ENCODE data around the gene FOLR2.
"Not testable (repeated sequence)": the region's sequence is repeated elsewhere in the genome, so short reads cannot be mapped to it uniquely, and the experiment has no call there.

Gene FOLR2

DNA sequence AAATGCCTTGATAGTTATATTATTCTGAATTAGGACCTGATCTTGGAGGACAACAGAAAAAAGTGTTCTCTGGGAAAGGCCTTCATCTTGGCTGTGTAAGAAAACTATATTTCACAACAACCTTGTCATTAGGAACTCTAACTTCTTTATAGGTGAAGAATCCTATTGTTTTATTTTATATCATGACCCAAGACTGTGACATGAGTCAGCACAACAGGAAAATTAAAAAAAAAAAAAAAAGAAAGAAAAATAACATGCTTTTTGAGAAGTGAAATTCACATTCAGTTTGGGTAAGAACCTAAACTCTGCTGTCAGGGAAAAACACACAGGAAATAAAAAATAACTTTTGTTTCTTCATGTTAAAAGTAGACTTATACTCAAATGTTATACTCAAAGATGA is 11.7 kb upstream of the FOLR2 start:
- FAIRE-seq (no peak), DNase-seq (ENCODE audit: low spot score) (no peak)

GRCh38 chr11:72206794-72207193 is 9.8 kb upstream of the FOLR2 start:
- not testable (repeated sequence) for DNase-seq (ENCODE audit: low spot score); FAIRE-seq

- no peak for DNase-seq (ENCODE audit: low spot score)
- no peak for FAIRE-seq
Observed at GRCh38 chr11:72208281-72208680, 8.3 kb upstream of the FOLR2 start.

DNA sequence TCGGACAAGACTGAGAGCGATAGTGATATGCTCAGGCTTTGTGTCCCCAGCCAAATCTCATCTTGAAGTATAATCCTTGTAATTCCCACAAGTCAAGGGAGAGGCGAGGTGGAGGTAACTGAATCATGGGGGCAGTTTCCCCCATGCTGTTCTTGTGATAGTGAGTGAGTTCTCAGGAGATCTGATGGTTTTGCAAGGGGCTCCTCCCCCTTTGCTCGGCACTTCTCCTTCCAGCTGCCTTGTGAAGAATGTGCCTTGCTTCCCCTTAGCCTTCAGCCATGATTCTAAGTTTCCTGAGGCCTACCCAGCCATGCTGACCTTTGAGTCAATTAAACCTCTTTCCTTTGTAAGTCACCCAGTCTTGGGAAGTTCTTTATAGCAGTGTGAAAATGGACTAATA is 7.5 kb upstream of the FOLR2 start:
- DNase-seq (ENCODE audit: low spot score) (no peak), FAIRE-seq (peak; percentile 27)

DNA sequence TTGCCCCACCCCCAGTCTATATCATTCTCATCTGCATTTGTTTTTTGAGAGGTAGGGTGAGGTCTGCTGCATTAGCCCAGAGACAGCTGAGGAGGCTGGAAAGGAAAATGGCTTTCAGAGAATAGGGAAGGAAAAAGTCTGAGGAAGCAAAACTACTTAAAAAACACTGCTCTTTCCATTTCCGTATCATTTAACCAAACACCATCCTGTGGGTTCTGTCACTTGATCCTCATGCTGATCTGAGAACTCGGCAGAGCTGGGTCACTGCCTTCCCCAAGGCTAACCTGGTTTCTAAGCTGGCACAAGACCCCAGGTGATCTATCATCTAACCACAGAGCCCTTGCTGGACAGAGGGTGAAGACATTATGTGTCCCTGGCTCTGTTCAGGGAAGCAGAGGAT is 1.2 kb downstream of the FOLR2 start:
- DNase-seq (ENCODE audit: low spot score) (no peak), FAIRE-seq (no peak)

- FAIRE-seq (no peak), DNase-seq (ENCODE audit: low spot score) (no peak)
Observed at GRCh38 chr11:72218251-72218745, 1.7 kb downstream of the FOLR2 start.

- DNase-seq (ENCODE audit: low spot score) (no peak), FAIRE-seq (no peak)
Observed at GRCh38 chr11:72220696-72221363, 4.2 kb downstream of the FOLR2 start.

DNA sequence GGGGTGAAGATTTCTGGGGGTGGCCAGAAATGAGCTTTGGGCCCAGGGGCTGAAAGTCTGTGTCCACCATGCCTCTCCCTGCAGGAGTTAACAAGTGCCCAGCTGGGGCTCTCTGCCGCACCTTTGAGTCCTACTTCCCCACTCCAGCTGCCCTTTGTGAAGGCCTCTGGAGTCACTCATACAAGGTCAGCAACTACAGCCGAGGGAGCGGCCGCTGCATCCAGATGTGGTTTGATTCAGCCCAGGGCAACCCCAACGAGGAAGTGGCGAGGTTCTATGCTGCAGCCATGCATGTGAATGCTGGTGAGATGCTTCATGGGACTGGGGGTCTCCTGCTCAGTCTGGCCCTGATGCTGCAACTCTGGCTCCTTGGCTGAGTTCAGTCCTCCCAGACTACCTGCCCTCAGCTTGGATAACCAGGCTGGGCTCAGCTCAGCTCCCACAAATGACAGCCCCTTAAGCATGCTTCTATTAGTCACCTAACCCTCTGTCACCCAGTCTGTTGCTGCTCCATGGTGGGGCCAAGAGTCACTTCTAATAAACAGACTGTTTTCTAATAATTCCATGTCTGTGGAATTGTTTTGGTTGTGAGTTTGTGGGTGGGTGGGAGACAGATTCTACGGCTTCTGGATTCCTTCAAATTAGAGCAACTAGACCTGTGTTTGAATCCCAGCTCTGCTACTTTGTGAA is 4.9 kb downstream of the FOLR2 start:
- no peak for FAIRE-seq
- DNase-seq (ENCODE audit: low spot score) = no peak

DNA sequence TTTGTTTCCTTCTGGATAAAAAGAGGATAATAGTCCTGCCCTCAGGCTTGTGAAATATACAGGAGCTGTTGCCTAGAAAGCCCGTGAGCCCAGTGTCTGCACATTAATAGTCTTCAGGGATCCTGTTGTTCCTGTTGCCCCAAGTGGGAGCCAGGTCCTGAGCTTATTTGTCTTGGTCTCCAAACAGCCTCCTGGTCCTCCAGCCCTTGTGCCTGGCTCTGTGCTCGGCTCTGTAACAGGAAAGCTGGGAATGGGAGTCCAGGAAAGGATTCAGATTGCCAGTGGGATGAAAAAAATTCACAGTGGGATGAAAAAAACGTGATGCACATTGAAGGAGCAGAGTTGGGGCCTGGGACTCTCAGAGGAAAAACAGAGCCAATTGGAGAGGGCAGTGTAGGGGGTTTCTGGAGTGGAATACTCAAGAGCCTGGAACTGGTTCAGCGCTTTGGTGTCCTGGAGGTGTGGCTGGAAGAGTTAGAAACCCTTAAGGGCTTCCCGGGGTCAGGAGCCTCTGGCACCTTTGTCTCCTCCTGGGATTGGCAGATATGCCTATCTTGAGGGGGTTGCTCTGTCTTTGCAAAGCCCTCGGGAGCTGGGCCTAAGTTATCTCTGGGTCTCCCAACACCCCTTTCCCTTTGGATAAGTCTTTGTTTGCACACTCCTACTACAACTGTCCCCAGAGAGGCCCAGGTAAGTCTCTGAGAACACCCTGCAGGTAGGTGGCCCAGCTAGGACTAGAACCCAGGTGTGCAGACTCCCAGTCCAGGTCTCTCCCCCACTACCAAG is 5.7 kb downstream of the FOLR2 start:
- FAIRE-seq = no peak
- no peak for DNase-seq (ENCODE audit: low spot score)

GRCh38 chr11:72222907-72223614 is 6.5 kb downstream of the FOLR2 start:
- DNase-seq (ENCODE audit: low spot score) (peak; percentile 95), FAIRE-seq (no peak)

GRCh38 chr11:72223615-72224563 is 7.3 kb downstream of the FOLR2 start:
- no peak for FAIRE-seq
- peak; percentile 70 for DNase-seq (ENCODE audit: low spot score)

GRCh38 chr11:72224564-72225410 is 8.2 kb downstream of the FOLR2 start, which contains the start of gene INPPL1:
Gene INPPL1, plus strand, starts transcription at chr11:72224767. Its CDS starts 218 bp downstream, at chr11:72224985.
- no peak for FAIRE-seq
- DNase-seq (ENCODE audit: low spot score) = peak; percentile 44

GRCh38 chr11:72225411-72225951 is 8.9 kb downstream of the FOLR2 start:
- FAIRE-seq (no peak), DNase-seq (ENCODE audit: low spot score) (no peak)

GRCh38 chr11:72226701-72227100 is 10.1 kb downstream of the FOLR2 start:
- FAIRE-seq (no peak), DNase-seq (ENCODE audit: low spot score) (no peak)

DNA sequence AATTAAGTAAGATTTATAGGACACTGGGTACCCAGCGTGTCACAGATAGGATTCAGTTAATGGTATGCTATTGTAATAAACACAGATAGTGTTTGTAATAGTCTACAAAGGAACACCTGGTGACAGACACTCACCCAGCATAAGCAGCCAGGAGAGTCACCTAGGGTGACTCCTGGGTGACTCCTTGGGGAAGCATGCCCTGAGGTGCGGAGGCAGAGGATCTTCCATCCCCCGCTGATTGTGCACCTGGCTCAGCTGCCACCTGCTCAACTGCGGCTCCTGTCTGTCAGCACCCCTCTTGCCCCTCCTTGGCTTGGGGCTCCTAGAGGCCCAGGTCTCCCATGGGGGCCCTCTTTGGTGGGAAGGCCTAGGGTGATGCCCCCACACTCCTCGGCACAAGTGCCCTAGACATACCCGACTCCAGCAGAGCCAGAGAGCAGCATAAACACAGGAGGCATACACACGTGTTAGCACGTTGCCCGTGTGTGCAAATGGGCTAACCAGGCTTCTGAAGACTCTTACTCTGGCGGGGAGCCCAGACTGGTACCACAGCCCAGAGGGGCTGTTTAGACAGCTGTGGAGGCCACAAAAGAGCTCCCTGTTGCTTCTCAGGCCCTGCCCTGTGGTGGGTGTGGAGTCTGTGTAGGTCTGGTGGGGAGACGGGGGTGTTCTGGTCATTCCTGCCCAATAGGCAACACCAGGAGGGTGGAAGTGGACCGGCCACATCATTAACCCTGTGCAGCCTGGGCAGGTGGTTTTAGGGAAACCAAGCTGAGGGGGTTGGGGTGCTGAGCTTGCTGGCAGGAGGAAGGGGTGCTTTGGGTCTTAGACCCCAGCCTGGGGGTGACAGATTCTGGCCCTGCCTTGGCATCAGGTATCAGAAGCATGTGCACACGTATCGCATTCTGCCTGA is 11.0 kb downstream of the FOLR2 start:
- no peak for FAIRE-seq

GRCh38 chr11:72228229-72228843 is 11.7 kb downstream of the FOLR2 start:
- DNase-seq (ENCODE audit: low spot score) (no peak), FAIRE-seq (no peak)

More for the DNA sequence above, 11.0 kb downstream of the FOLR2 start:
- DNase-seq (ENCODE audit: low spot score) = no peak

GRCh38 chr11:72228844-72229231 is 12.2 kb downstream of the FOLR2 start:
- DNase-seq (ENCODE audit: low spot score) (no peak), FAIRE-seq (no peak)

Data from urothelium cell line (cell line).